H1 (cell line): ENCODE results near the gene FLT1.

Source experiments
- BACH1 ChIP-seq: IDR thresholded peaks from 2 replicates; pipeline ENCODE4 v1.6.1; 2012; ENCODE audit warnings: low read length, improper control_type of control experiment
- CHD2 ChIP-seq: IDR thresholded peaks from 2 replicates; pipeline ENCODE4 v1.6.1; 2012; ENCODE audit warnings: low read length, improper control_type of control experiment
- CTCF ChIP-seq, 3 experiments: IDR thresholded peaks; 1 replicate in 2 of 3; 2 replicates in 1 of 3; pipeline versions ENCODE4 v1.5.1 to v1.6.1; 2011; ENCODE audit warnings: low read length in 3 of 3, mild to moderate bottlenecking in 3 of 3, inconsistent platforms in 2 of 3, low read depth in 1 of 3, moderate library complexity in 1 of 3; ENCODE audit not compliant: insufficient read depth in 1 of 3; ENCODE audit errors: control extremely low read depth in 1 of 3
- EZH2 ChIP-seq: fragments of 200-600 bp; sonication (generic); IDR thresholded peaks from 2 replicates; pipeline ENCODE4 v1.7.1; 2012; ENCODE audit warnings: low read depth, mild to moderate bottlenecking, moderate library complexity, low read length, inconsistent platforms; ENCODE audit not compliant: severe bottlenecking
- FOSL1 ChIP-seq: IDR thresholded peaks from 2 replicates; pipeline ENCODE4 v1.6.1; 2011; ENCODE audit warnings: mild to moderate bottlenecking, low read depth, low read length, moderate library complexity; ENCODE audit not compliant: insufficient read depth
- NRF1 ChIP-seq: IDR thresholded peaks from 2 replicates; pipeline ENCODE4 v1.6.1; 2011; ENCODE audit warnings: mild to moderate bottlenecking, low read depth, low read length, improper control_type of control experiment
- POLR2A ChIP-seq, 2 experiments: IDR thresholded peaks; 1 replicate in 1 of 2; 2 replicates in 1 of 2; pipeline ENCODE4 v1.6.1; 2011; ENCODE audit warnings: low read depth in 2 of 2, low read length in 2 of 2, mild to moderate bottlenecking in 2 of 2; ENCODE audit errors: control extremely low read depth in 1 of 2
- POLR2AphosphoS5 ChIP-seq: IDR thresholded peaks from 2 replicates; pipeline ENCODE4 v1.6.1; 2011; ENCODE audit warnings: low read depth, low read length
- RAD21 ChIP-seq, 2 experiments: IDR thresholded peaks in 1 of 2; conservative IDR thresholded peaks in 1 of 2; 2 replicates each; pipeline ENCODE4 v1.6.1; 2011; ENCODE audit warnings: low read depth in 2 of 2, low read length in 2 of 2, improper control_type of control experiment in 1 of 2, inconsistent platforms in 1 of 2, mild to moderate bottlenecking in 1 of 2, moderate library complexity in 1 of 2
- SP1 ChIP-seq: IDR thresholded peaks from 2 replicates; pipeline ENCODE4 v1.6.1; 2011; ENCODE audit warnings: low read depth, low read length
- SRF ChIP-seq: IDR thresholded peaks from 2 replicates; pipeline ENCODE4 v1.6.1; 2011; ENCODE audit warnings: mild to moderate bottlenecking, low read depth, low read length, moderate library complexity
- TAF1 ChIP-seq: IDR thresholded peaks from 2 replicates; pipeline ENCODE4 v1.6.1; 2011; ENCODE audit warnings: mild to moderate bottlenecking, low read depth, low read length
- TEAD4 ChIP-seq: IDR thresholded peaks from 2 replicates; pipeline ENCODE4 v1.6.1; 2012; ENCODE audit warnings: low read depth, low read length, inconsistent platforms, mixed read lengths
- USF2 ChIP-seq: IDR thresholded peaks from 2 replicates; pipeline ENCODE4 v1.6.1; 2011; ENCODE audit warnings: low read length, improper control_type of control experiment

- no peak for TF ChIP-seq USF2
- no peak for TF ChIP-seq EZH2
- TF ChIP-seq POLR2A (IDR thresholded peaks at IDR 0.05; ENCODE audit: control extremely low read depth in 1 of 2, low read depth in 2 of 2, low read length in 2 of 2): no peak
- no peak for TF ChIP-seq TAF1
- TF ChIP-seq CTCF (IDR thresholded peaks at IDR 0.05; ENCODE audit: control extremely low read depth in 1 of 3, insufficient read depth in 1 of 3, low read depth in 1 of 3, low read length in 3 of 3): no peak
- TF ChIP-seq POLR2AphosphoS5: no peak
- TF ChIP-seq SRF: no peak
- no peak for TF ChIP-seq FOSL1
- no peak for TF ChIP-seq TEAD4
- TF ChIP-seq RAD21 (IDR thresholded peaks at IDR 0.05 in 1 of 2, conservative IDR thresholded peaks at IDR 0.05 in 1 of 2; ENCODE audit: low read depth in 2 of 2, low read length in 2 of 2): no peak
- TF ChIP-seq CHD2: no peak
- TF ChIP-seq SP1: no peak
- no peak for TF ChIP-seq BACH1
- TF ChIP-seq NRF1: no peak
These were observed 154.6 kb downstream of the FLT1 start for GRCh38 chr13:28340272-28340793.
